GM21717 (cell line): Measurements from ENCODE around the gene TMEM119.
A peak's percentile ranks its signal among the peaks of the same experiment; 100 is the strongest.
"Not testable (repeated sequence)": the region's sequence is repeated elsewhere in the genome, so short reads cannot be mapped to it uniquely, and the experiment has no call there.

Experiments used
- ATAC-seq: cut with Tn5 transposase; IDR thresholded peaks from one replicate; pipeline ENCODE4 v1.9.1; 2021; ENCODE audit warnings: mild to moderate bottlenecking, moderate library complexity; ENCODE audit not compliant: unreplicated experiment

Gene TMEM119

DNA sequence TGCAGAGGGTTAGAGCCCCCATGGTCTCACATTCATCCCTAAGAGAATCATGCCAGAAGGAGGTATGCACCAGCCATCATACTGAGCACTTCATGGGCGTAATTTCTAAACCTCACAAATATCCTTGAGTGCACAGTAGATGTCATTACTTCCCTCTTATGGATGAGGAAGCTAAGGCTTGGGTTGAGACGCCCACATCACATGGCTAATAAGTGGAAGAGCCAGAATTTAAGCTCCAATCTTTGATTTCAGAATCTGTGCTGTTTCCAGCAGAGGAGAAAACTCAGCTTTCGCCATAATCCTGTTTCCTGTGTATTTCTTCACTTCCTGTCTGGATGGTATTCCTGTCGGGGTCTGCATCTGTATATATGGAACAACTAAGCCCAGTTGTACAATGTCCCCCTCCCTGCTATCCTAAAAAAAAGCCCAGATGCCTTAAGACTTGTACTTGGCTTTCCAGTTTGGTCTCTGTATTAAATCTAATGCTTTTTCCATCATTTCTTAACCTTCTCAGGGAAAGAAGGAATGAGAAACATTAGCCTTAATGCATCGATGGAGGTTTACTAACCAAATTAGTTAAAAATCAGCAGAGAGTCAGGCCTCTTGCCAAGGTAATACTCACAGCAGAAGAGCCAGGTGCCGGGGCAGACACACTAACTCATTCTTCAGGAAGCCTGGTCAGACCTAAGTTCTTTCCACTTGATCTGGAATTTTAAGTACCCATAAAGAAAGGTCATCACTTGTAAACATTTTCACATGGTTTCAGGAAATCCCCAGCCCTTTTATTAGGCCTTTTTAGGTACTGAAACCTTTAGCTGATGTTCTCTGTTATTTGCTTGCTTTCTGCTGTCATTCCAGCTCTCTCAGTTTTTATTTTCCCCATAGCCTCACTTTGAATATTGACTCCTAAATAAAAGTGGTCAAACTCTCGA, 30.2 kb downstream of the TMEM119 start:
- no peak for ATAC-seq

- ATAC-seq: no peak
Observed at GRCh38 chr12:108566452-108566851, 31.4 kb downstream of the TMEM119 start.

GRCh38 chr12:108565976-108566375, 31.9 kb downstream of the TMEM119 start:
- ATAC-seq: no peak

GRCh38 chr12:108565146-108565545, 32.7 kb downstream of the TMEM119 start:
- ATAC-seq: no peak

DNA sequence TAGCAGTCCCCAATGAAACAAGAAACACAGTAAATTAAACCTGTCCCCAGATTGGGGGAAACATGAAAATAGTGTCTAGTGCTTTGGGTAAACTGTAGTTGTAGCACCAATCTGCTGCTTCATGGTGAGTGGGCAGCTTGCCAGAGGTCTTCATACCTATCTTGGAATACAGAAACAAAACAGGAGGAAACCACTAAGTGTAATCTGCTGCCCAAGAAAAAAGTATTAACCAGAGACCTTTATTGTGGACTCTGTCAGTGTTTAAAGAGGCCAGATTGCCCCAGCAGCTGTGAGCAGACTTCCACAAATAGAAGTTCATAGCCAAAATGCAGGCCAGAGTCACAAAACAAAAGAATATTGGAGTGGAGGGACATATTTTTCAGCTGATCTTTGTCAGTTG, 33.2 kb downstream of the TMEM119 start:
- ATAC-seq: no peak

- ATAC-seq: no peak
Observed at GRCh38 chr12:108563804-108564151, 34.1 kb downstream of the TMEM119 start.

GRCh38 chr12:108563136-108563803, 34.6 kb downstream of the TMEM119 start:
- peak; percentile 32 for ATAC-seq

DNA sequence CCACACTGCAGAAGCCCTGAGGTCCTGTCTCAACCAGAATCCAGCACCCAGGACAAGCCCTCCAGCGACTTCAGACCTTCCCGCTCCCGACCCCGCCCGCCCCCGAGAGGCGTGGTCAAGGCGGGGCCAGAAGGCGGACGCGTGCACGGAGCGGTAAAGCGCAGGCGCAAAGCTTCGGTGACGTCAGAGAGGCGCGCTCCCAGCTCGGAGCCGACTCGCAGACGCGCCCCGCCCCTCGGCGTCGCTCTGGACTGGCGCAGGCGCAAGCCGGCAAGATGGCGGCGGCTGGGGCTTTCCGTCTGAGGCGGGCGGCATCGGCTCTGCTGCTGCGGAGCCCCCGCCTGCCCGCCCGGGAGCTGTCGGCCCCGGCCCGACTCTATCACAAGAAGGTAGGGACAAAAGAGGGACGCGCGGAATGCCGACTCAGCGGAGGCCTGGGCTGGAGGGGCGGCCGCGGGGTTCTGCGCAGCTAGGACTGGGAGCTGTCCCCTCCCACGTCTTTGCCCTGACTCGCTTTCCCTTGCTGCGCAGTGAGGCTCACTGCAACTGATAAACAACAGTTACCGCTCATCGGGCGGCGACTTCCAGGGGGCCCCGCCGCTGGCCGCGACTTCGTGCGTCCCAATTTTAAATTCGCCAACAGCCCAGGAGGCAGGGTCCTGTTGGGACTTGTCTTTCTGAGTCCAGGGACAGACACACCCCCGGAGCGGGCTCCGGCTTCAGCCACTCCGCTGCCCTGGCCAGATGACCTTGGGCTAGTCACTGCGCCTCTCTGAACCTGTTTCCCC, 35.3 kb downstream of the TMEM119 start, which contains the start of gene ISCU:
ISCU (plus strand) TSS at position 249 of the 788 bp plus-strand sequence; CDS start at position 276, 27 bp downstream.
- ATAC-seq: peak; percentile 41

DNA sequence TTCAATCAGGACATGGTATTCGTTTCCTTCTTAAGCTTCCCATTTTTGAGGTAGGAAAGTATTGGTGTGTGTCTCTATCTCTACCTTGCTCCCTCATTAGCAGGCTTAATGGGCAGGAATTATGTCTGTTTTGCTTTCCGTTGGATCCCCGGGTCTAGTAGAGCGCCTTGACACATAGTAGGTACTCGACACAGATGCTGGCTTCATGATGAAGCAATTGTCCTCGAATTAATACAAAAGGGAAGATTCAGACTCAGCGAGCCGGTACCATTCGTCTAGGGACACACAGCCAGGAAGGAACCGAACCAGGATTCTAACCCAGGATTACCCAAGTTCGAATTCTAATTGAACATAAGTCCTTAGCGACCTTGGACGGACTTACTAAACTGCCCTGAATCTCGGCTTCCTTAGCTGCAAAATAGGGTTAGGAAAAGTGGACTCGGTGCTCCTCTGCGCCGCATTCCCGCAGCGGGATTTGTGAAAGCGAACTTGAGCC, 36.0 kb downstream of the TMEM119 start:
- ATAC-seq: peak; percentile 1

- ATAC-seq: peak; percentile 29
Observed at GRCh38 chr12:108560752-108561719, 36.8 kb downstream of the TMEM119 start, which contains the start of gene SART3. SART3 (minus strand) TSS chr12:108561173; CDS start chr12:108561154, 19 bp downstream.

- no peak for ATAC-seq
Observed at GRCh38 chr12:108560321-108560721, 37.6 kb downstream of the TMEM119 start.

- ATAC-seq: no peak
Observed at GRCh38 chr12:108559748-108560147, 38.1 kb downstream of the TMEM119 start.

- ATAC-seq: no peak
Observed at GRCh38 chr12:108559007-108559655, 38.8 kb downstream of the TMEM119 start.

- ATAC-seq: not testable (repeated sequence)
Observed at GRCh38 chr12:108555383-108555782, 42.5 kb downstream of the TMEM119 start.

DNA sequence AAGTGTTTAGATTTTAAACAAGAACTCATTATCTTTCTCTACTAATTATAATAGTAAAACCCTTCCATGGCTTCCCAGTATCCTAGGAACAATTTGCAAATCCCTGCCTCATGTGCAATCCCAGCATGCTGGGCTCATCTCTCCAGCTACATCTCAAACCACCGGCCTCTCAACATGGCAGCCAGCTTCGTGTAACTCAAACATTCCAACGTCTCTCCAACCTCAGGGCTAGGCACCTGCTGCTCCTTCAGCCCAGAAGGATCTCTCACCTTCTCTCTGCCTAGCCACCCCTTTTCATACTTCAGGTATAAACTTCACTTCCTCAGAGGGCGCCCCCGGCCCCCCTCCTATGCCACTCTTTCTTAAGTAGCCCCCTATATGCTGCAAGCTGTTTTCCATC, 44.1 kb downstream of the TMEM119 start:
- no peak for ATAC-seq

GRCh38 chr12:108551535-108551934, 46.3 kb downstream of the TMEM119 start:
- ATAC-seq: no peak

DNA sequence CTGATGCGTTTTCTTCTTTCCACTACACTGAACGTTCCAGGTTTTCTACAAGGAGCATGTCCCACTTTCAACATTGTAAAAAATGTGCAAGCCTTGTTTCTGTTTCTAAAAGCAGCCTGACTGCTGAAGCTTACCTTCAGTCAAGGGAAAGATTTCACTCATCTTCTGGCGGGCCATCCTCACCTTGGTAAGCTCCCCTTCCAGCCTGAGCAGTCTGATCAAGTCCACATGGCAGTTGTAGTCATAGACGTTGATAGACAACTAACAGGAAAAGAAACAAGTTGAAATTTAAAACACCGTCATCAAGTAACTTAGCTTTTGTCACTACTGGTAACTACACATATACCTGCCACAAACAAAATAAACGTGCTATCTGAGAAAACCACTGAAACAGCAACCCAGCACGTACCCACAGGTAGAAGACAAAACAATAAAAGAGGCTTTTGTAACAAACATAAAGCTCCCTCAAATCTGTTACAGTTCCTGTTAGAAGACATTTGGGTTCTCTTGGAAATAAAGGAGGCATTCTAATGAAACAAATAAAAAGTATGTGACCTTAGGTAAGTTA, 48.8 kb downstream of the TMEM119 start:
- ATAC-seq: no peak

GRCh38 chr12:108547686-108548085, 50.2 kb downstream of the TMEM119 start:
- no peak for ATAC-seq

DNA sequence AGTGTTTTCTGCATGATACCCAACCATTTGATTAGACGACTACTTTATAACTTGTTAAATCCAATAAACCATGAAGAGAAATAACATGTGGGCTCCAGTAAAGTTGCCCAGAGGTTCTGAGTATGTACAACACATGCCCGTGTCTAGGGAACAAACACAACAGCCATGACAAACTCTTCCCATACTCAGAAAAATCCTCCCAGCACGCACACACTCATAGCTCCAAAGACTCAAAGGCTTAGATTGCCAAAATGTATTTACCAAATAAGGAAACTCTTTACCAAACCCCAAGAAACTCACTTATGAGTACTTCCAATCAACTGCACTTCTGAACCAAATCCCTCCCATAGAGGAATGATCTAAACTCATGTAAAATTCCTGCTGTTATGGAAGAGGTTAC, 54.2 kb downstream of the TMEM119 start:
- ATAC-seq: no peak
